Stimulated activated CD8-positive, alpha-beta memory T cell treated with anti-CD3 and anti-CD28 coated beads, Interleukin-7, amount 100 ng/mL, for 48 hours (primary cell): ENCODE data around the gene THBS2.

ENCODE experiments used
- DNase-seq, 2 donors: peaks; one replicate each; pipeline ENCODE4 v3.0.0-alpha.2; 2020; ENCODE audit warnings: low read depth in 1 of 2; ENCODE audit errors: extremely low read depth in 1 of 2

The THBS2 gene

GRCh38 chr6:169168302-169168630 lies 85.4 kb downstream of the THBS2 start:
- DNase-seq: no peak

DNA sequence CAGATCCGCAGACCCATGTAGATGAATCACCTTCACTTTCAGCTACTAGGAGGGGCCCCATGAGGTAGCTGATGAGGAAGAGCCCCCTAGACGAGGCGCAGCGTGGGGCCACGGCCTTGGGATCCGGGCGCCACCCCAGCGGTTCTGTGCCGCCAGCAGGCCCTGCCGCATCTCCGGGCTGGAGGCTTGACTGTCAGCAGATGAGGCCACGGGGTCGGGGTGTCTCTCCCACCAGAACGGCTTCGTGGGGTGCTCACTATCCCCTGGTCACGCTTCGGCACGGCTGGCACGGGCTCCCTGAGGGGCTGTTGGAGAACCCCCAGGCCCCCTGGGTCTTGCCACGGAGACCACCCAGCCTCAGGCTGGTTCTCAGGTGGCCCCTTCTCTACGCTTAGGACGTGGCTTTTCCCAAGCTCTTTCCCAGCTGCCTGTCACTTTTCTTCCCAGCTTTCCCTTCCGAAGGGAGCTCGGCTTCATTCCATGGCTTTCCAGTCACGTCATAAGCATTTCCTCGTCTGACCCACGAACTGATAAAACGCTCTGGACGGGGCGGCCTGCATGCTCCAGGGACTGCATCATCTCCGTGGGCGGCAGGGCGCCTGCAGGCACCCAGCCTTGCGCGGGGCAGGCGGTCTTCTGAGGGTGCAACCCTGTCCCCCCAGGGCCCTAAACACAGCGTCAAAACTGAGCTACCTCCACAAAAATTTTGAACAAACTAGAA lies 85.9 kb downstream of the THBS2 start:
- no peak for DNase-seq

- DNase-seq: no peak
Observed at GRCh38 chr6:169166896-169167580, 86.6 kb downstream of the THBS2 start.
